H54 (cell line): ENCODE measurements around the gene IRX6.

Experiments used
- DNase-seq: peaks from one replicate; pipeline ENCODE4 v3.0.0; 2011; ENCODE audit warnings: low spot score, mixed read lengths; ENCODE audit not compliant: insufficient read length
- FAIRE-seq: peaks from 3 replicates; lab custom pipeline; 2011; peaks lifted over from hg19 to GRCh38; lab: Jason Lieb, UNC
- POLR2A ChIP-seq: IDR thresholded peaks from 2 replicates; pipeline ENCODE4 v1.6.1; 2011; ENCODE audit warnings: low read depth, mild to moderate bottlenecking, low read length

Gene IRX6

DNA sequence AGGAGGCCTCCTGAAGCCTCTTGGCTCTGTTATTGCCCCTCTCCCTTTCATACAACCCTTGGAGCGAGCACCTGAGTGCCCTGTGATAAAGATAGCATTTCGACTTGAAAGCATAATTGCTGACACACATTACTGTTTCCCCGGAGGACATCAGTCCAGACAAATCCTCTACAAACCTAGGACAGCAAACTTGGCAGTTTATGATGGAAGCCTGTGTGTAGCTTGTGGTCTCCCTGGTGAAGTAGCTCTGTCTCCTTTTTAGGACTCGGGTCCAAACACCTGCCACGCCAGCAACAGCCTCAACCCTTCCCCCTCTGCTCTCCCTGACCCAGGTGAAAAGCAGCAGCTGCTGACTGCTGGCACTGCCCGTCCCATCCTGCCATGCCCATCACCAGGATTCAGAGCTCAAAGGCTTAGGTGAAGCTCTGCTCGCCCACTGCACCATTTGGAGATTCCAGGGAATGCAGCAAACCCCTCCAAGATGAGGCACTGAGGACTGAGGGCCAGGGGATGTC, 55.9 kb downstream of the IRX6 start:
- DNase-seq (no peak), FAIRE-seq (no peak)
- no peak for TF ChIP-seq POLR2A
